ENCODE measurements around the gene PRKG2. TPM values are rescaled to one million over a fixed set of nuclear protein-coding genes. Genes with fewer than 3 reads are reported as not detected.

PRKG2 gene
- total and polyA plus RNA-seq, 7 experiments from 2014 or later, result 0.19 to 3.4 (median 1.5) TPM

DNA sequence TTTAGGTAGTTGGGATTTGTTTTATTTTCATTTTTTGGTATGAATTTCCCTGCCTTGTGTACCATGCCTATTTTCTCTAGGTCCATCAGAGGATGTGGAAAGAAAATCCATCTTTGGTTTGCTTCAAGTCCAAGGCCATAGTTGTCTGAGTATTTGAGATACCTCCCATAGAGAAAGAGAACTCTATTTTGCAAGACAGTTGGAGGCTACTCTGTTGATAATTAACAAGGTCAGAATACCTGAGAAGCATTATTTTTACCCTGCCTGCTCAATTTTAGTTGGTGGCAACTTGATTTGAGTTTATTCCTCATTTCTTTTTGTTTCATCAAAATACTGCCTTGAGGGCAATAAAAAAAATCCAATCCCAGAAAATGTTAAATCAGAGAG is 153.7 kb downstream of the PRKG2 start:
- Histone ChIP-seq H3K27ac (ENCODE audit: low read depth, low read length) (no peak overlapping the region), H3K36me3 (ENCODE audit: control insufficient read depth in 2 of 3, insufficient read depth in 3 of 3, low read length in 3 of 3) (no peaks in the 10 kb centered on the region), H3K27me3 (ENCODE audit: control insufficient read depth in 2 of 2, insufficient read depth in 2 of 2, low read length in 2 of 2) (no peaks in the 10 kb centered on the region), H3K9me3 (ENCODE audit: control insufficient read depth in 2 of 3, low read length in 3 of 3) (no peaks in the 10 kb centered on the region), H3K4me1 (ENCODE audit: control insufficient read depth in 2 of 2, insufficient read depth in 2 of 2, low read length in 2 of 2) (no peaks in the 10 kb centered on the region), H3K4me3 (ENCODE audit: low read length) (no peak overlapping the region)
- no peak overlapping the region for H3K27ac Mint-ChIP-seq
- no peak for DNase-seq
- H3K4me1 Mint-ChIP-seq, result no peaks in the 10 kb centered on the region
- ChIA-PET CTCF (no interaction called here), POLR2A (no interaction called here)
- no peaks in the 10 kb centered on the region for H3K36me3 Mint-ChIP-seq
- no peak overlapping the region for H3K4me3 Mint-ChIP-seq
- no peak for ATAC-seq
- peaks cover 10 to 28% (median 16%) of the 10 kb centered on the region in 5 donors for H3K27me3 Mint-ChIP-seq
- intact Hi-C loops (cut with micrococcal nuclease), result no loop called here
- H3K9me3 Mint-ChIP-seq, result no peaks in the 10 kb centered on the region

DNA sequence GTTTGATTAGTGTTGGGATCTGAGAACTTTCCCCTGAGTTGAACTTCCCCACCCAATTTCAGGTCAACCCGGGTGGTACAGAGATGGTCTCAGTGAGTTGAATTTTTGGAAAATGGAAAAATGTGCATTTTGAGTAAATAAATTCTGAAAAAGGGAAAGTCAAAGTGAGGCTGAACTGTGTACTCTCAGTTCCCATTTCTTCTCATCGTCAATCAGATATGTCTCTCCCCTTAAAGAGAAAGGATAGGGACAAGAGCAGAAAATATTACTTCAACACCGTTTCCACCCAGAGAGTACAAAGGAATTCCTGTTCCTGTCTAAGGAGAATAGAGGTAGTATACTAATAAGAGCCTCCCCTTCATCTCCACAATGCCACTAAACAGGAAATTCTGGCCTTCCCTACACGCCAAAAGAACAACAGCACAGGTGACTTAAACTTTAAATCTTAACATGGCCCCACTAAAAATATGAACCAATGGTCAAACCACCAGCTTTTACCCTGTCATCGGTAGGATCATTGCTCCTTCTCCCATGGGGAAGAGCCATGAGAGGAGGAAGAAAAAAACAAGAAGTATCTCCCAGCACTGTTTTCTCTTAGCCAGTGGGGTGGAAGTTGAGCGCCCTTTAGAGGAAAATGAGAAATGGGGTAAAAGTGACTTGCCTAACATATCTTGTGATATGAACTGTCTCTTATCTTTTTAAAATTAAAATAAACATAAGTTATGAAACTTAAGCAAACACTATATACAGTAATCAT is 154.3 kb downstream of the PRKG2 start:
- no peak overlapping the region for H3K4me3 Mint-ChIP-seq
- no peak for ATAC-seq
- ChIA-PET POLR2A (no interaction called here), CTCF (interaction anchor here (2.0 kb wide), 1 partner anchor 9 kb away, joined by 6 read pairs; no protein-coding TSS in a partner anchor)
- DNase-seq, result no peak
- Histone ChIP-seq H3K4me3 (ENCODE audit: low read length) (no peak overlapping the region), H3K27ac (ENCODE audit: low read depth, low read length) (no peak overlapping the region), H3K4me1 (ENCODE audit: control insufficient read depth in 2 of 2, insufficient read depth in 2 of 2, low read length in 2 of 2) (no peaks in the 10 kb centered on the region), H3K36me3 (ENCODE audit: control insufficient read depth in 2 of 3, insufficient read depth in 3 of 3, low read length in 3 of 3) (no peaks in the 10 kb centered on the region), H3K27me3 (ENCODE audit: control insufficient read depth in 2 of 2, insufficient read depth in 2 of 2, low read length in 2 of 2) (no peaks in the 10 kb centered on the region), H3K9me3 (ENCODE audit: control insufficient read depth in 2 of 3, low read length in 3 of 3) (no peaks in the 10 kb centered on the region)
- H3K27ac Mint-ChIP-seq, result no peak overlapping the region
- H3K4me1 Mint-ChIP-seq, result no peaks in the 10 kb centered on the region
- peaks cover 10 to 26% (median 16%) of the 10 kb centered on the region in 5 donors for H3K27me3 Mint-ChIP-seq
- intact Hi-C loops (cut with micrococcal nuclease), result no loop called here
- H3K9me3 Mint-ChIP-seq, result no peaks in the 10 kb centered on the region
- no peaks in the 10 kb centered on the region for H3K36me3 Mint-ChIP-seq

- H3K36me3 ChIP-seq (ENCODE audit: control insufficient read depth in 2 of 3, insufficient read depth in 3 of 3, low read length in 3 of 3), result no peaks in the 10 kb centered on the region
- no peaks in the 10 kb centered on the region for H3K27me3 ChIP-seq (ENCODE audit: control insufficient read depth in 2 of 2, insufficient read depth in 2 of 2, low read length in 2 of 2)
- ChIA-PET CTCF (interaction anchor here (2.0 kb wide), 1 partner anchor 11 kb away, joined by 6 read pairs; no protein-coding TSS in a partner anchor), POLR2A (no interaction called here)
- no peak overlapping the region for H3K4me3 ChIP-seq (ENCODE audit: low read length)
- Mint-ChIP-seq H3K4me3 (no peak overlapping the region), H3K4me1 (no peaks in the 10 kb centered on the region), H3K9me3 (no peaks in the 10 kb centered on the region), H3K27me3 (peaks cover 10 to 24% (median 20%) of the 10 kb centered on the region in 5 donors), H3K36me3 (no peaks in the 10 kb centered on the region), H3K27ac (no peak overlapping the region)
- DNase-seq, result no peak
- ATAC-seq, result no peak
- intact Hi-C loops (cut with micrococcal nuclease), result loop anchor here in 1 of 2 donors (10.0 kb wide), 1 partner anchor 1144 kb away; no protein-coding TSS in a partner anchor
- H3K9me3 ChIP-seq (ENCODE audit: control insufficient read depth in 2 of 3, low read length in 3 of 3), result no peaks in the 10 kb centered on the region
- H3K27ac ChIP-seq (ENCODE audit: low read depth, low read length), result no peak overlapping the region
- no peaks in the 10 kb centered on the region for H3K4me1 ChIP-seq (ENCODE audit: control insufficient read depth in 2 of 2, insufficient read depth in 2 of 2, low read length in 2 of 2)
Observed at GRCh38 chr4:81058621-81059020, 156.4 kb downstream of the PRKG2 start.

DNA sequence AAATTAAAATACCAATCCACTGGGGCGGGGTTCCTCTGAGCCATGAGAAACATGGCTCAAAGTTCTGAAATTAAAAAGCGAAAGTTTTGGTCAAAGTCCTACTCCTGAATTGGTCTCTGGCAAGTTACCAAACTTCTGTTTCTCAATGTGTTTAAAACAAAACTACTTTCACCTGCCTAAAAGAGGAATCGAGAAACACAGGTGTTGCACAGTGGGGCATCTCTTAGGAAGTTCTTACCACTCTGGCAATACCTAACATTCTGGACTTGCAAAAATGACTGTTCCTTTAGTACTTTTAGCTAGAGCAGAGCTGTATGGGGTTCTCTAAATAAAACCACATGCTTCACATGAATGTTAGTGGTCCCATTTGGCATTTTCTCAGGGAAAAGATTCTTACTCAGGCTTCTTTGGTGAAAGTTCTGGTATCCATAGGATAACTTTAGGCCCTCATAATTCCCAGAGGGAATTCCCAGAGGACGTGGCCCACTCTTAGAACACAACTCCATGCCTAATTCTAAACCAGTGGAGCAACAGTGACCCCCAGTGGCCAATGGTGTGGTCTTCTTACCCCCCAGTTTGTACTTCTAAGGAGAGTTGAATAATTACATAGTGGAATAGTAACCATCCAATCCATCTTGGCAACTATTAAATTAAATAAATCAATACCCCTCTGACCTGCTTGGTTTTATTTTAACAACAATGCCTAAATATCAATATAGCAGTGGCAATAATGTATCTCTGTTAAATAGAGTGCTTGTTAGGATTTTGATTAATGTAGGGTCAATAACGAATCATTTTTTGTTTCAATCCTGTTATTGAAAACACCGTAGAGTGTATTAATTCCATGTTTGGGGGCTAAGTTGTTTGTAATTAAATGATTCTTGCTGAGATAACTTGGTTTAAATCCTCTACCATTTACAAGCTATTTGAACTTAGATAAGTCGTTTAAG is 162.6 kb downstream of the PRKG2 start:
- H3K4me3 Mint-ChIP-seq, result no peak overlapping the region
- H3K9me3 ChIP-seq (ENCODE audit: control insufficient read depth in 2 of 3, low read length in 3 of 3), result no peaks in the 10 kb centered on the region
- DNase-seq (peak in 7 of 9 donors; percentile 11 to 52 (median 26)), ATAC-seq (peak; percentile 54)
- H3K27me3 Mint-ChIP-seq, result peaks cover 0 to 16% (median 11%) of the 10 kb centered on the region in 5 donors
- intact Hi-C loops (cut with micrococcal nuclease), result loop anchor here (1.0 to 10.0 kb wide), 5 partner anchors 686 to 1138 kb away; no protein-coding TSS in a partner anchor
- H3K36me3 Mint-ChIP-seq, result no peaks in the 10 kb centered on the region
- H3K9me3 Mint-ChIP-seq, result no peaks in the 10 kb centered on the region
- CTCF ChIA-PET, result interaction anchor here (0.6 to 1.2 kb wide), 5 partner anchors 14 to 690 kb away, joined by 3 to 4 read pairs (median 3); no protein-coding TSS in a partner anchor
- H3K27me3 ChIP-seq (ENCODE audit: control insufficient read depth in 2 of 2, insufficient read depth in 2 of 2, low read length in 2 of 2), result peaks cover 0 to 1% of the 10 kb centered on the region in 2 donors
- no peak overlapping the region for H3K27ac ChIP-seq (ENCODE audit: low read depth, low read length)
- no peaks in the 10 kb centered on the region for H3K36me3 ChIP-seq (ENCODE audit: control insufficient read depth in 2 of 3, insufficient read depth in 3 of 3, low read length in 3 of 3)
- no peaks in the 10 kb centered on the region for H3K4me1 ChIP-seq (ENCODE audit: control insufficient read depth in 2 of 2, insufficient read depth in 2 of 2, low read length in 2 of 2)
- no peaks in the 10 kb centered on the region for H3K4me1 Mint-ChIP-seq
- POLR2A ChIA-PET, result interaction anchor here (0.7 kb wide), 1 partner anchor 65 kb away, joined by 3 read pairs; no protein-coding TSS in a partner anchor
- no peak overlapping the region for H3K27ac Mint-ChIP-seq
- H3K4me3 ChIP-seq (ENCODE audit: low read length), result no peak overlapping the region

- Mint-ChIP-seq H3K4me3 (no peak overlapping the region), H3K9me3 (no peaks in the 10 kb centered on the region), H3K27ac (no peak overlapping the region), H3K27me3 (peaks cover 12 to 33% (median 25%) of the 10 kb centered on the region in 5 donors), H3K4me1 (no peaks in the 10 kb centered on the region), H3K36me3 (no peaks in the 10 kb centered on the region)
- Histone ChIP-seq H3K4me1 (ENCODE audit: control insufficient read depth in 2 of 2, insufficient read depth in 2 of 2, low read length in 2 of 2) (no peaks in the 10 kb centered on the region), H3K9me3 (ENCODE audit: control insufficient read depth in 2 of 3, low read length in 3 of 3) (no peaks in the 10 kb centered on the region), H3K4me3 (ENCODE audit: low read length) (no peak overlapping the region), H3K27ac (ENCODE audit: low read depth, low read length) (no peak overlapping the region), H3K27me3 (ENCODE audit: control insufficient read depth in 2 of 2, insufficient read depth in 2 of 2, low read length in 2 of 2) (peaks cover 0 to 3% of the 10 kb centered on the region in 2 donors), H3K36me3 (ENCODE audit: control insufficient read depth in 2 of 3, insufficient read depth in 3 of 3, low read length in 3 of 3) (no peaks in the 10 kb centered on the region)
- DNase-seq, result no peak
- ChIA-PET POLR2A (no interaction called here), CTCF (interaction anchor here (1.7 kb wide), 1 partner anchor 692 kb away, joined by 5 read pairs; no protein-coding TSS in a partner anchor)
- intact Hi-C loops (cut with micrococcal nuclease), result loop anchor here in 1 of 2 donors (5.0 to 10.0 kb wide), 2 partner anchors 848 to 1135 kb away; no protein-coding TSS in a partner anchor
- no peak for ATAC-seq
Observed at GRCh38 chr4:81049907-81050306, 165.1 kb downstream of the PRKG2 start.

DNA sequence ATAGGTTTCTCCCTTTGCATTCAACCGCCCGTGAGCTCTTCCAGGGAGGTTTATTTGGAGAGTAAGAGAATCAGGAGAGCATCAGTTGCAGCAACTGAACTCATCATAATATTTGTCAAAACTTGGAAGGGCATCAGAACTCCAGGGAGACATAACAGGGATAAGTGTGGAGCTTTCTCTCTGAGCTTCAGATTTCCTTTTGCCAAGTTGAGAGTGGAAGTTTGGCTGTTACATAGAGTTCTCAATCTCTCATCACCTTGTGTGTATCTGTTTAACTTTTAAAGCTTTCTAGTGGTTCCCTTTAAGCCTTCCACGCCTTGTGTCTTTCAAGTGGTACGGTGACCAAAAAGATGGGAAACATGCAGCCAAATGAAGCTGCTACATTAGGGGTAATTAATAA is 165.7 kb downstream of the PRKG2 start:
- POLR2A ChIA-PET, result no interaction called here
- H3K27ac Mint-ChIP-seq, result no peak overlapping the region
- intact Hi-C loops (cut with micrococcal nuclease), result no loop called here

More for the DNA sequence above, 165.7 kb downstream of the PRKG2 start:
- CTCF ChIA-PET, result interaction anchor here (0.8 to 1.7 kb wide), 3 partner anchors 59 to 692 kb away, joined by 3 to 6 read pairs (median 5); no protein-coding TSS in a partner anchor
- H3K4me1 Mint-ChIP-seq, result no peaks in the 10 kb centered on the region
- no peaks in the 10 kb centered on the region for H3K36me3 Mint-ChIP-seq
- H3K27me3 ChIP-seq (ENCODE audit: control insufficient read depth in 2 of 2, insufficient read depth in 2 of 2, low read length in 2 of 2), result peaks cover 0 to 3% of the 10 kb centered on the region in 2 donors
- H3K4me3 Mint-ChIP-seq, result no peak overlapping the region
- no peaks in the 10 kb centered on the region for H3K36me3 ChIP-seq (ENCODE audit: control insufficient read depth in 2 of 3, insufficient read depth in 3 of 3, low read length in 3 of 3)
- H3K9me3 ChIP-seq (ENCODE audit: control insufficient read depth in 2 of 3, low read length in 3 of 3), result no peaks in the 10 kb centered on the region
- H3K27me3 Mint-ChIP-seq, result peaks cover 11 to 32% (median 19%) of the 10 kb centered on the region in 5 donors
- H3K4me1 ChIP-seq (ENCODE audit: control insufficient read depth in 2 of 2, insufficient read depth in 2 of 2, low read length in 2 of 2), result no peaks in the 10 kb centered on the region
- DNase-seq (no peak), ATAC-seq (no peak)
- no peaks in the 10 kb centered on the region for H3K9me3 Mint-ChIP-seq
- H3K4me3 ChIP-seq (ENCODE audit: low read length), result no peak overlapping the region
- H3K27ac ChIP-seq (ENCODE audit: low read depth, low read length), result no peak overlapping the region
